Measurements from ENCODE around the gene MBNL1. TPM values are rescaled to one million over a fixed set of nuclear protein-coding genes. Genes with fewer than 3 reads are reported as not detected.

MBNL1 gene
- total and polyA plus RNA-seq, 2 donors (not counting 3 experiments of a cell fraction or from before 2014, with no cell fraction given): 179 to 362 TPM

- peaks cover 39% of the 10 kb centered on the region for H3K4me1 ChIP-seq (ENCODE audit: control insufficient read depth, extremely low read depth, insufficient read depth, low read length)
- H3K79me2 ChIP-seq (ENCODE audit: control insufficient read depth, insufficient read depth, low read length): peaks cover 98% of the 10 kb centered on the region
- no peak overlapping the region for H3K27ac ChIP-seq (ENCODE audit: insufficient read depth, low read depth, low read length)
- BruUV-seq (replicated peaks): no TSS peak
- ChIA-PET POLR2A (interaction anchor here (0.5 to 1.2 kb wide), 4 partner anchors 10 to 144 kb away, joined by 3 to 7 read pairs (median 4); no protein-coding TSS in a partner anchor), CTCF (interaction anchor here (0.8 to 0.9 kb wide), 2 partner anchors 10 to 124 kb away, joined by 3 read pairs; no protein-coding TSS in a partner anchor)
- H3K27me3 ChIP-seq (ENCODE audit: control insufficient read depth in 2 of 2, insufficient read depth in 2 of 2, low read length in 2 of 2): no peaks in the 10 kb centered on the region
- peaks cover 3% of the 10 kb centered on the region for H4K20me1 ChIP-seq (replicated peaks; ENCODE audit: control insufficient read depth, extremely low read depth, insufficient read depth, low read length)
- no peak overlapping the region for H3K4me2 ChIP-seq (ENCODE audit: insufficient read depth, low read length)
- TF ChIP-seq MYC (IDR thresholded peaks at IDR 0.05; ENCODE audit: low read depth, low read length): no peak
- peak; percentile 7 for TF ChIP-seq JUN (IDR thresholded peaks at IDR 0.05; ENCODE audit: borderline replicate concordance, insufficient read depth, insufficient read length, low read depth)
- no peak for TF ChIP-seq EZH2 (IDR thresholded peaks at IDR 0.05; ENCODE audit: borderline replicate concordance, low read depth, low read length, severe bottlenecking)
- H3K4me3 ChIP-seq (replicated peaks in 1 of 3; ENCODE audit: insufficient read depth in 1 of 3, low read depth in 1 of 3, low read length in 3 of 3): no peak overlapping the region
- no peak for FAIRE-seq
- no peak overlapping the region for H2AFZ ChIP-seq (ENCODE audit: low read depth, low read length)
- H3K9ac ChIP-seq (replicated peaks; ENCODE audit: extremely low read depth, insufficient read depth, low read length): no peak overlapping the region
- dilution Hi-C loops (cut with MboI; ENCODE audit: extremely low pct_ligation_motif_present, low sequenced_read_pairs) (no loop called here), intact Hi-C loops (cut with micrococcal nuclease) (loop anchor here (1.0 kb wide), 1 partner anchor 9 kb away; no protein-coding TSS in a partner anchor)
- H3K36me3 ChIP-seq (ENCODE audit: control insufficient read depth in 2 of 2, extremely low read depth in 1 of 2, insufficient read depth in 2 of 2, low read length in 2 of 2): peaks cover 4 to 10% of the 10 kb centered on the region in 2 experiments
- DNase-seq (ENCODE audit: low read depth, low spot score): peak; percentile 34
- no peaks in the 10 kb centered on the region for H3K9me1 ChIP-seq (replicated peaks; ENCODE audit: control insufficient read depth, extremely low read depth, insufficient read depth, low read length)
- no peaks in the 10 kb centered on the region for H3K9me3 ChIP-seq (replicated peaks; ENCODE audit: control insufficient read depth, insufficient read depth, low read length)
Measured at GRCh38 chr3:152307829-152308474, 39.2 kb downstream of the MBNL1 start.

- ChIA-PET CTCF (interaction anchor here (0.8 to 0.9 kb wide), 2 partner anchors 11 to 125 kb away, joined by 3 read pairs; no protein-coding TSS in a partner anchor), POLR2A (interaction anchor here (0.5 to 1.2 kb wide), 4 partner anchors 9 to 144 kb away, joined by 3 to 7 read pairs (median 4); no protein-coding TSS in a partner anchor)
- no peaks in the 10 kb centered on the region for H3K27me3 ChIP-seq (ENCODE audit: control insufficient read depth in 2 of 2, insufficient read depth in 2 of 2, low read length in 2 of 2)
- H3K4me1 ChIP-seq (ENCODE audit: control insufficient read depth, extremely low read depth, insufficient read depth, low read length): peaks cover 40% of the 10 kb centered on the region
- FAIRE-seq (no peak), DNase-seq (ENCODE audit: low read depth, low spot score) (no peak)
- H3K9me3 ChIP-seq (replicated peaks; ENCODE audit: control insufficient read depth, insufficient read depth, low read length): no peaks in the 10 kb centered on the region
- no peak overlapping the region for H3K4me3 ChIP-seq (replicated peaks in 1 of 3; ENCODE audit: insufficient read depth in 1 of 3, low read depth in 1 of 3, low read length in 3 of 3)
- BruUV-seq (replicated peaks): no TSS peak
- intact Hi-C loops (cut with micrococcal nuclease): loop anchor here (1.0 kb wide), 1 partner anchor 9 kb away; no protein-coding TSS in a partner anchor
- peaks cover 3% of the 10 kb centered on the region for H4K20me1 ChIP-seq (replicated peaks; ENCODE audit: control insufficient read depth, extremely low read depth, insufficient read depth, low read length)
- TF ChIP-seq CTCF (IDR thresholded peaks at IDR 0.05; ENCODE audit: extremely low read depth in 1 of 2, insufficient read depth in 1 of 2, low read depth in 1 of 2, low read length in 2 of 2): no peak
- TF ChIP-seq POLR2AphosphoS5 (IDR thresholded peaks at IDR 0.05; ENCODE audit: insufficient read depth, low read depth, low read length): no peak
- no peak for TF ChIP-seq POLR2A (IDR thresholded peaks at IDR 0.05; ENCODE audit: low read depth, low read length)
- H3K9ac ChIP-seq (replicated peaks; ENCODE audit: extremely low read depth, insufficient read depth, low read length): no peak overlapping the region
- H3K27ac ChIP-seq (ENCODE audit: insufficient read depth, low read depth, low read length): no peak overlapping the region
- H3K36me3 ChIP-seq (ENCODE audit: control insufficient read depth in 2 of 2, extremely low read depth in 1 of 2, insufficient read depth in 2 of 2, low read length in 2 of 2): peaks cover 4 to 10% of the 10 kb centered on the region in 2 experiments
- H3K9me1 ChIP-seq (replicated peaks; ENCODE audit: control insufficient read depth, extremely low read depth, insufficient read depth, low read length): no peaks in the 10 kb centered on the region
- dilution Hi-C loops (cut with MboI; ENCODE audit: extremely low pct_ligation_motif_present, low sequenced_read_pairs): no loop called here
- H3K79me2 ChIP-seq (ENCODE audit: control insufficient read depth, insufficient read depth, low read length): peaks cover 98% of the 10 kb centered on the region
- no peak overlapping the region for H3K4me2 ChIP-seq (ENCODE audit: insufficient read depth, low read length)
- H2AFZ ChIP-seq (ENCODE audit: low read depth, low read length): no peak overlapping the region
Measured at GRCh38 chr3:152308475-152308844, 39.7 kb downstream of the MBNL1 start.
